GM11168 (cell line): ENCODE results near the gene RABGAP1.
"Not testable (repeated sequence)": the region's sequence is repeated elsewhere in the genome, so short reads cannot be mapped to it uniquely, and the experiment has no call there.

Experiments
- in situ Hi-C: fragments of 300-500 bp; cut with MboI; formaldehyde crosslinking; loops from one replicate; pipeline ENCODE4 v1.12.0; 2022; ENCODE audit warnings: low sequenced_read_pairs; ENCODE audit not compliant: unreplicated experiment

The RABGAP1 gene

DNA sequence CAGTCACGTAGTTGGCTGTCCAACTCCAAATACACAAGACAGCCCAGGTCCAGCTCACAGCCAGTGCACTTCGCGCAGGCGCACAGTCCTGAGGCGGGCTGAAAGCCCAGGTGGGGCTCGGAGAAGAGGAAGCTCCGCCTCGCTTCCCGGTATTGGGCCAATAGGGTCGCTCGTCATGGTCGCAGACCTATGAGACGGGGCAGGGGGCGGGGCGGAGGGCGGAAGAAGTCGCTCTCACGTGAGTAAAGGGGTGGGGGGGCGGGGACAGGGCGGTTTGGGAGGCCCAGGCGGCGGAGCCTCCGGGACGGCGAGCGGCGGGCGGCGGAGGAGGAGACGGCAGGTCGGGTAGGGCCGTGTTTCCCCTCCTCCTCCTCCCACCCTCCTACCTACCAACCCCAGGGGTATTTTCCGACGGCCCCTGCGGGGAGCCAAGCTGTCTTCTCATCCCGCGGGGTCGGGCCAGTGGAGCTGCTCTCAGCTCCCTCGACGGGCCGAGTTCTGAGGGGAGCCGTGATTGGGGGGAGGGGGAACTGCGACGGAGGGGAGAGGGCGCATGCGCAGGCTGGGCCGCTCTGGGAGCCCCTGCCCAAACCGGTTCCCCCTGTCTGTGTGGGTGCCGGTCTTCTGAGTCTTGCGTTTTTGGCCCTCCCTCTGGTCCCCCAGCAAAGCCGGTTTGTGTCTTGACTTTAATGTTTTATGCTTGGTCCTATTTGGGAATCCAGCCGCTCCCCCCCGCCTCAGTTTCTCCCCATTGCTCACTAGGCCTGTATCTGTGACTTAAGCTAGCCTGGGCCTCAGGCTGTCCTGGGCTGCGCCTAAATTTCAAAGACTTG lies at the start of gene RABGAP1:
Gene RABGAP1, plus strand, starts transcription at position 272 of the 833 bp plus-strand sequence. CDS start 16,040 bp downstream, outside the sequence.
- in situ Hi-C loops = no loop called here

DNA sequence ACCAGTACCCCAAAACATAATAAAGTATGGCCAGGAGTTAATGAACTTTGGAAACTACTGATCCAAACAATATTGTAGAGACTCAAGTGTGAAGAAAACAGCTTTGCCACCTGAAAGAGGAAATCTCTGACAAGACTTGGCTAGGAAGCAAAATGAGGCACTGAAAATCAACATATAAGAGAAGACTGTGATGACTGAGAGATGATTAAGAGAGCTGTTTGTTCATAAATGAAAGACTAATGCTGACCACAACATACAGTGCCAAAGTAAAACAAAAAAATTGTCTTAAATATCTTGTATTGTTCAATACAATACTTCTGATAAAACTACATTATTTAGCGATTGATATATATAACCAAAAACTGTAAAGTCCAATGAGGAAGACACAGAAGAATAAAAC lies 42.9 kb upstream of the RABGAP1 start:
- in situ Hi-C loops = no loop called here

DNA sequence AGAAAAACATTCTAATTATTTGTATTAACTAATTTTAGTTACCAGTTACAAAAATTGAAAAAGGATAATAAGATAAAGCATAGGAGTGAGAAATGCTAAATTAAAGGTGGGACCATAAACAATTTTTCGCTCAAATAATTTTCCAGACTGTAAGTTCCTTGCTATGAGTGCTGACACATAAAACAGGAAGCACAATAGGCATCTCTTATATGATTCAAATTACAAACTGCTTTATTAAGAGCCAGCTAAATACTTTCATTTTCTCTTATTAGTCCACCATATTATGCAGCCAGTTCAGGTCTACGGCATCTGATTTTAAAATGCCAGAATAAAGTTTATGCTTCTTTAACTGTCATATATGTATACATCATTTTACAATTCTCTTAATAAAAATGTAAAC lies 40.0 kb upstream of the RABGAP1 start:
- in situ Hi-C loops = no loop called here

DNA sequence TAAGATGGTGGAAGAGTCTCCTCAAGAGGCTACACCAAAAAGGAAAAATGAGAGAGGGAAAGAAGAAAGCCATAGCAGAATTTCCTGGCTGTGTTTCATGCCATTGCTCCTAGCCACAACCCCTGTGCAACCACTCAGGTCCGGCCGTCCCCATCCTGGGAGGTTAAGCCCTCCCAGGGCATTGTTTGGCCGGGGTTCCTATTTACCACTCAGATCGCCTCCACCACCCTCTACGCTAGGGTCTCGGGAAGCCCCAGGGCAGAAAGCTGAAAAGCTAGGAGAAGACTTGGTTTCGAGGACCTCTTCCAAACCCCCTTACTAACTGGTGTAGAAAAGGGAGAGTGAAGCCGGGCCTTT lies 36.4 kb upstream of the RABGAP1 start:
- in situ Hi-C loops = no loop called here

DNA sequence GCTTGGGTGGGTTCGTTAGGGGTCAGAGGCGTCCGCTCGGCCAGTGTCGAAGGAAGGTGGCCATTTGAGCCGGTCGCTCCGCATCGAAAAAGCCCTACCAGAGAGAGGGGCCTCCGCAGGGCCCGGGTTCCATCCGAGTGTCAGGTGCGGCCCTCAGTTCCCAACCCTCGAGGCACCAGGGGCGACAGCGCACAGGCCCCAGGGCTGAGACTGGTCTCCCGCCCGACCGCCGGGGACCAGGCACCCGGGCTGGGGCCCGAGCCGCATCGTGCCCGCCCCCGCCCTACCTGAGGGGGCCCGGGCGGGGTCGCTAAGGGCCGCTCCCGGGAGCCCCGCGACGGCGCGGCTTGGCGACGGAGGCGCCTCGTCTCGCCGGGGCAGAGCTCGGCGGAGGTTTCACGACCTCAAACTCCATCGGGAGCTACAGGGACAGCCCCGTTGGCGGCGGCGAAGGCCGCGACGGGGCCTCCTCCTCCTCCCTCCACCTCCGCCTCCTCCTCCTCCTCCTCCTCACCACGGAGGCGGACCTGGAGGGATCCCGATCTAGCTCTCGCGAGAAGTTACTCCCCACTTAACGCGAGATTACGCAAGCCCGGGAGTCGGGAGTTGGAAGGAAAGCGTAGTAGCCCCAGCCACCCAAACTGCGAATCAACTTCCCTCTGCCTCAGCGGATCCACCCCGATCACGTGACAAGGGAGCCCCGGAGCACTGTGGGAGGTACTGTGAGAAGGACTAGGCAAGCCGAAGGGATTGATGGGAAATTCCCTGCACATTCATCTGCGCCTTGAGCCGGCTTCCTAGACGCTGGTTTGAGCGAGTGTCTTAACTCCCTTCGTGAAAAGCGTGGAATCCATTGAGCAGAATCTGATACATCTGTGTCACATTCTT lies 35.8 kb upstream of the RABGAP1 start, which contains the start of gene RC3H2:
Gene RC3H2, minus strand, starts transcription at position 537 of the 888 bp plus-strand sequence. CDS start 7,850 bp downstream, outside the sequence.
- in situ Hi-C loops = no loop called here

DNA sequence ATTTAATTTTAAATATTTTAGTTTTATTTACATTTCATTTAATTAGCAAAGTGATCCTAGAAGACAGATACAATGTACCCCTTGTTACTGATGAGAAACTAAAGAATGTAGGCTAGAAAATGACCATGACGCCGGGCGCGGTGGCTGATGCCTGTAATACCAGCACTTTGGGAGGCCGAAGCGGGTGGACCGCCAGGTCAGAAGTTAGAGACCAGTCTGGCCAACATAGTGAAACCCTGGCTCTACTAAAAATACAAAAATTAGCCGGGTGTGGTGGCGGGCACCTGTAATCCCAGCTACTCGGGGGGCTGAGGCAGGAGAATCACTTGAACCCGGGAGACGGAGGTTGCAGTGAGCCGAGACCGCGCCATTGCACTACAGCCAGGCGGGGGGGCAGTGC lies 34.7 kb upstream of the RABGAP1 start:
- in situ Hi-C loops = not testable (repeated sequence)

DNA sequence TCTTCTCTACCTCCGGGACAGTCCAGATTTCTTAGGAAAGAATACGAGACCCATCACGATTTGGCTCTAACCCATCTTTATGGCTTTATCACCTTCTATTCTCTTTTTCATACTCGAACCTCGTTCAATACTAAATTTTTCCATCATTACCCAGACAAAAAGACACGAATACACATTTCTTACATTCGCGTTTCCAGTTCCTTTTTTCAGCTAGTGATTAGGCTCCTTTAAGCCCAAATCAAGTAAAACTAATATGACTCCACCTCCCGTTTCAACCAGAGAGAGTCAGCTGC lies 28.2 kb upstream of the RABGAP1 start:
- in situ Hi-C loops = no loop called here

DNA sequence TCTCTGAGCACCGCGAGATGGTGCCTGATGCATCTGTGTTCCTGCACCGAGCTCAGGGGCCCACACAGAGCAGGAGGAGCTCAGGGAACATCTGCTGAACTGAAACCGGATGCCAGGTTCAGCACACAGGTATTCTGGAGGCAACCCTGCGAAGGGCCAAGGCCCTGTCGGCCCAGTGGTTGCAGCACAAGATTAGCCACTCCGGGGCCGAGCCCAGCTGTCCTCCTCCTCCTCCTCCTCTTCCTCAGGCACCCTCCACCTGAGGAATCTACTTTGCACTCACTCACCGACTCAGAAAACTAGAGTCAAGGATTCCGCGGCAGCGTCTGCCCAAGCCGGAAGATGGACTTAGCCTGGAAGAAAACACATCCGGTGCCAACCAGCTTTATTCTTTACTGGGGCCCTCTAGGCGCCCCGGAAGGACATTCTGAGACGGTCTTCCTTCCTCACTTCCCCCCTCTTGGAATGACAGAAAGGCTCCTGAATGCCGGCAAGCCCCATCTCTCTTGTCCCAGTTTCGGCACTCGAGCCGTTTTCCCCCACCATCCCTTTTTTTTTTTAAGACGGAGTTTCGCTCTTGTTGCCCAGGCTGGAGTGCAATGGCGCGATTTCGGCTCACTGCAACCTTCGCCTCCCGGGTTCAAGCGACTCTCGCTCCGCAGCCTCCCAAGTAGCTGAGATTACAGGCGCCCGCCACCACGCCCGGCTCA lies 27.7 kb upstream of the RABGAP1 start, which contains the start of gene ZBTB6:
Gene ZBTB6, minus strand, starts transcription at position 360 of the 710 bp plus-strand sequence. CDS start 1,251 bp downstream, outside the sequence.
- in situ Hi-C loops = no loop called here

DNA sequence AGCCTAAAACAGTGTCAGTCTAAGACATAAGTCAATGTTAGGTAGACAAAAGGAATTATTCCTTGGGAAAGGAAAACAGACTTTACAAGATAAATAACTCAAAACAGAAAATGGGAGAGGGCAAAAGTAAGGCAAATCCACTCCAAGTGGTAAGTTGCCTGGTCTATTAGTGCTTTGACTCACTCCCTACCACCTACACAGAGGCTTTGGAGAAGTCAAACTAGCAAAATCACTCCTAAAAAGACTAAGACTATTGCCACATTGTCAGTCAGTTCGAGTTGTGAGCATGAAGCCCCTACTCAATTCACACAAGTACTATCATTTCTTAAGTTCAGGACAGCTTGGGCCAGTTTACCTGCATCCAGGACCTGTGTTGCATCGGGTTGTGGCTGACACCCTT lies 22.5 kb upstream of the RABGAP1 start:
- in situ Hi-C loops = no loop called here

DNA sequence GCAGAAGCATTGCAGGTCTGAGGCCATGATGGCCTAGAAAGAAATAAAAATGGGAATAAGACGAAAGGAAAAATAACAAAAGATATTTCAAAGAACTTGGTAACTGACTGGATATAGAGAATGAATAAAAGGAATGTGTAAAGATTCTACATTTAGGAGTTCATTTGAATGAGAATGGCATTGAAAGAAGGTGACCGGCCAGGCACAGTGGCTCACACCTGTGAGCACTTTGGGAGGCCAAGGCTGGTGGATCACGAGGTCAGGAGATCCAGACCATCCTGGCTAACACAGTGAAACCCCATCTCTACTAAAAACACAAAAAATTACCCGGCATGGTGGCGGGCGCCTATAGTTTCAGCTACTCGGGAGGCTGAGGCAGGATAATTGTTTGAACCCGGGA lies 18.1 kb upstream of the RABGAP1 start:
- in situ Hi-C loops = no loop called here

DNA sequence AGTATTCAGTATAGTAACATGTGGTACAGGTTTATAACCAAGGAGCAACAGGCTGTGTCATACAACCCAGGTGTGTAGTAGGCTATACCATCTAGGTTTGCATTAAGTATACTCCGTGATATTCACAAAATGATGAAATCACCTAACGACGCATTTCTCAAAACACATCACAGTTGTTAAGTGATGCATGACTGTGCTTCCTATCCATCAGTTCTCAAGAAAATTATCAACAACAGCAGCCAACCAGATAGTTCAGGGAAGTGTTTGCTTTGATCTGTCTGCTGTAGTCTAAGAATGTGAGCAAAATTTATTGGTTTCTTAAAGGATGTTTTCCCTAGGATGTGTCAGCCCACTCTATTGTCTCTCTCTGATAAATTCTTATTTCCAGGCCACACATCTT lies 16.9 kb upstream of the RABGAP1 start:
- in situ Hi-C loops = no loop called here

DNA sequence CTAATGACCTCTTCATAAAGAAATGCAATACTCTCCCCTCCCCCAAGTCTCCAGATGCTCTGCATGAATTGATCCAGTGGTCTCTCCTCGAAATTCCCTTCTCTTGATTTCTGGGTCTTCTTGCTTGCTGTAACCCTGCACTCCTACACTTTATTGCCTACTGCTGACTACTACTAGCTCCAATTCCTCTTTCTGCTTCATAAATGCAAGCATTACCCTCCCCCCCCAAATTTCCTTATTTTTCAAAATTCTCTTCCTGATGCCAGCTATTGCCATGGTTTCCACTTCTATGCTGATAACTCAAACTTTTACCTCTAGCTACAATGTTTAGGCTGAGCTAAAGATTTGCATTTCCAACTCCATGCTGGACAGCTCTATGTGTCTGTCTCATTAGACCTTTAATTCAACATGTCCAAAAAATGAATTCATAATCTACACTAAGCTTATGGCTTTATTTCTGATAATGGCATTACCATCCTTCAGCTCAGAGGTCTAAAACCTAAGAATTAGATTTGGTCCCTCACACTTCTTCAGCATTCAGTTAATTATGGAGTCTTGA lies 10.9 kb upstream of the RABGAP1 start:
- in situ Hi-C loops = no loop called here

DNA sequence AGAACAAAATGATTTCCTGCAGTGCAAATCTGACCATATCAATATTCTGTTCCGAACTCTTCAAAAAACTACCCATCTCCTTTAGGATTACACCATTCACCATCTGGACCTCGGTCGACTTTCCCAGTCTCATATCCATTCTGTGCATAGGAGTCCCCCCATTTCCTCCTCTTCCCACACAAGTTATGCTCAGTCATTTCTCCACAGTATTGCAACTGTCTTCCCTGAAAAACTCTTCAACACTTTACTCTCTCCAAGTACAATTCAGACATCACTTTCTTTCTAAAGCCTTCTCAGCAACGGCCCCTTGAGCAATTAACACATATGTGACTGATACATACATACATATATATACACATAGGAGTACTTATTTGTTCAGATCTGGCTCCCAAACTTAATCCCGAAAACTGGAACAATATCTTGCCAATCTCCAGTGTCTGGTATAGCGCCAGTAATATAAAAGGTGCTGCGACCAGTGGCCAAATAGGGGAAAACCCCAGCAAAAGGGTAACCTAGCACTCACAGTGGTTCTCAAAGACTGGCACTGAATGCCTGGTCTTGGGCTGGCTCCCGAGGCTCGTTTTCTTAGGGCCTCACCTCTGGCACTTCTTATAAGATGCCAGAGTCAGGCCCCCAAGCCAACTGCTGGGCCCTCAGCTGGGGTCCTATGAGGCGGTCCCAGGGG lies 10.1 kb upstream of the RABGAP1 start:
- in situ Hi-C loops = no loop called here

DNA sequence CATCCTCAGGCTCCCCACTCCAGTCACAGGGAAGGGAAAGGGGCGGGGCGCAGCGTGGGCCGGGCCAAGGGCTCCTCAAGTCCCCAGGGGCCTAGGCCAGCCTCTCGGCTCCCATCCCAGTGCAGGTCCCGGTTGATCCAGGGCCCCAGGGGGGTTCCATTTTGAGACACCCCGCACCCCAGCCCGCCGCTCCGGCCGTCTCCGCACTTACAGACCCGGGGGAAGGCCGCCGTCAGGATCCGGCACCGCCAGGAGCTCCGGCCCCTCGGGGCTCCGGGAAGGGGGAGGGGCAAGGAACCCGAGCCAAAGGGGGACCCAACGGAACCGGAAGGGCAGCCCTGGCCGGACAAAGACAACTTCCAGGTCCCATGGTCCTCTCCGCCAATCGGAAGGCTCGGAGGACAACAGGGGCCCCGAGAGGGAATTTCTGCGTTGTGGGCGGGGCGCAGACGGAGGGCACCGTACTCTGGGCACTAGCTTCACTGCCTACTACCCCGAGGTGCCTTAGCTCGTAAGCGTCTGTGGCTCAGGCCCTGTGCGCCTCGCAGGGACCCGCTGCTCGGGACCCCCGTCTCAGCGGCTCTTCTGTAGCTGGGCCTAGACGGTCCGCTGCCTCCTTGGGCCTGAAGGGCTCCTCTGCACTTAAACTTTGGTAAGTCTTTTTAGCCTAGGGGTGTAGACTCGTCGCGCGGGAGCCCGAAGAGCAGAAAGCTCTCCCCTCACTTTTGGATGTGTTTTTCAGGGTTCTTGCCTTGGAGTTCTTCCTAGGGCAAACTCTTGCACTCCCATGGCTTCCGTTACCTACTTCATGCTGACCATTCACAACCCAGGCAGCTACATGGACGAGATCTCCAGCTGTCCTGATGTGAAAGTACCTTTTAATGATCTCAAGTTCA lies 9.3 kb upstream of the RABGAP1 start, which contains the start of gene ZBTB26:
Gene ZBTB26, minus strand, starts transcription at position 287 of the 896 bp plus-strand sequence. CDS start 11,578 bp downstream, outside the sequence.
- in situ Hi-C loops = no loop called here

DNA sequence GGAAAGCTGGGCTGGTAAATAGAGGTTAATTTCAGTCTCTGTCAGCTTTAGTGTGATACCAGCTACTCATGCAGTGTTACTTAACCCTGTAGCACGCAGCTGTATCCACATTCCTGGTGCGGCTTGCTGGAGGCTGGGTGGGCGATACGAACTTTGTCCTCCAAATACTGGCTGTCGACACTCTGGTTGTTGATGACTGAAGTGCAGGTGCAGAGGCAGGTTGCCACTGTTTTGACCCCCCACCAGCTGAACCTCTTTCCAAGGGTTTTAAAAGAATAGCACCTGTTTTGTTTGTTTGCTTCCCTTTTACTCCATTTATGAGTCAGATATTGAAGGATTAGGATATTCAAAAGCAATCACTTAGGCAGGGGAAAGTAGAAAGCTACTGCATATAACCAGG lies 4.4 kb upstream of the RABGAP1 start:
- in situ Hi-C loops = no loop called here

DNA sequence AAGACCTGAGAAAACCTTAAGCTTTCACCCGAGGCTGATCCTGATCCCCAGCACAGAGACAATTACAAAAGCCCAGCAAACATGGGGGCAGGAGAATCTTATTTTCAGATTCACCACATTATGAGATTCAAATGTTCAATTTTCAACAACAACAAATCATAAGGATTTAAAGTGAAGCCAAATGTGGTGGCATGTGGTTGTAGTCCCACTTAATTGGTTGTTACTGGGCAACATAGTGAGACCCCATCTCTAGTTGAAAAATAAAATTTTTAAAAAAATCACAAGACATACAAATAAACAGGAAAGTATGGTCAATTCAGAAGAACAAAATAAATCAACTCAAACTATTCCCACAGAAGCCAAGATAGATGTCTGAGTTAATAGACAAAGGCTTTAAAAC lies 3.9 kb upstream of the RABGAP1 start:
- in situ Hi-C loops = no loop called here

DNA sequence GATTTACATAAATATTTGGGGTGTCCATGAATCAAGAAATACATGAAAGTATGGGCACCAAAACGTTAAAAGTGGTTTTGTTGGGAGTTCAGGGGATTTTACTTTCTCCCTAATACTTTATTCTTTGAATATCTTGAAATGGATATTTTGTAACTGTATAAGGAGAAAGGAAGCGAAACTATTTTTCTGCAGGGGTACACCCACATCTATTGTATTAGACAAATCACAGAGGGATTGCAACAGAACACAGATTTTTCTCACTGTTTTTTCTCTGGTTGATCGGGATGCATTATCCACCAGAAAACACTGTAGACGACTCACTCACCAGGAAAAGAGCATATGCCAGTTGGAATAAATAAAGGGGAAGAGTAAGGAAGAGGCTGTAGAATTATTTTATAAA lies 1.2 kb upstream of the RABGAP1 start:
- in situ Hi-C loops = no loop called here

DNA sequence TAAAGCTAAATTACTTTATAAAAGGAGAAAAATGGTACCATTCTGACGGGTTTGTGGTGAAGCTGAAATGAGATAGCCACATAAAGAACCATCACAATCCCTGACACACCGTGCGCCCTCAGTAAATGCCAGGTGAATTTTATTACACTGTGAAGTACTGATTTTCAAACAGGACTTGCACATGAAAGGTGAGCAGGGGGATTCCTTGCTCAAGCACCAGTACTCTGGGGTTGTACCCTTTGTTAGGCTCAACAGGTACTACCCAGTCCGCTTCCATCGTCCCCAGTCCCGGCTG lies 419 bp upstream of the RABGAP1 start:
- in situ Hi-C loops = no loop called here
